Endothelial cell of umbilical vein (primary cell): ENCODE measurements around the gene RYR1. TPM values are rescaled to one million over a fixed set of nuclear protein-coding genes. Genes with fewer than 3 reads are reported as not detected.

ENCODE experiments used
- BruUV-seq: library from RNA; stranded (reverse); fragments of 400-500 nt; replicated peaks from 2 replicates; lab custom pipeline; 2021; lab: Mats Ljungman, UMichigan
- CTCF ChIA-PET: fragments of 300-600, 350-600 bp; sonication (Branson Sonifier 250); formaldehyde crosslinking; loops from one replicate; lab custom pipeline; 2021; ENCODE audit warnings: antibody characterized with exemption, inconsistent platforms; lab: Charles Lee
- POLR2A ChIA-PET: fragments of 300-600, 350-600 bp; sonication (Branson Sonifier 250); formaldehyde crosslinking; loops from one replicate; lab custom pipeline; 2021; ENCODE audit warnings: antibody characterized with exemption, inconsistent platforms; lab: Charles Lee
- DNase-seq: peaks from one replicate; pipeline ENCODE4 v3.0.0-alpha.2; 2011; ENCODE audit warnings: low read depth, low spot score
- FAIRE-seq: peaks from 2 replicates; lab custom pipeline; 2011; peaks lifted over from hg19 to GRCh38; lab: Jason Lieb, UNC
- H2AFZ ChIP-seq: 2 replicates; pipeline ENCODE4 v1.6.0; 2012; ENCODE audit warnings: low read depth, low read length, control low read depth, inconsistent platforms
- H3K27ac ChIP-seq: 2 replicates; pipeline ENCODE4 v1.5.1; 2011; ENCODE audit warnings: low read depth, mild to moderate bottlenecking, control low read depth, low read length, moderate library complexity; ENCODE audit not compliant: insufficient read depth
- H3K27me3 ChIP-seq, 2 experiments: 2 replicates each; pipeline versions ENCODE4 v1.6.0 to v1.6.1; 2011; ENCODE audit warnings: low read length in 2 of 2, mixed read lengths in 1 of 2; ENCODE audit not compliant: control insufficient read depth in 2 of 2, insufficient read depth in 2 of 2
- H3K36me3 ChIP-seq, 2 experiments: 2 replicates in 1 of 2; 3 replicates in 1 of 2; pipeline ENCODE4 v1.5.1; 2011; ENCODE audit warnings: low read length in 2 of 2, mild to moderate bottlenecking in 1 of 2, moderate library complexity in 1 of 2; ENCODE audit not compliant: control insufficient read depth in 2 of 2, insufficient read depth in 2 of 2; ENCODE audit errors: extremely low read depth in 1 of 2
- H3K4me1 ChIP-seq: 3 replicates; pipeline ENCODE4 v1.5.1; 2011; ENCODE audit warnings: mild to moderate bottlenecking, low read length; ENCODE audit not compliant: control insufficient read depth, insufficient read depth; ENCODE audit errors: extremely low read depth
- H3K4me2 ChIP-seq: 2 replicates; pipeline ENCODE4 v1.6.1; 2011; ENCODE audit warnings: low read length, control low read depth, mixed read lengths; ENCODE audit not compliant: insufficient read depth
- H3K4me3 ChIP-seq, 3 experiments: fragments of 200-600 bp in 1 of 3; sonication (generic), shearing (Covaris generic) in 1 of 3; replicated peaks in 1 of 3; 2 replicates each; pipeline ENCODE4 v1.5.1; 2011 to 2016; ENCODE audit warnings: control low read depth in 3 of 3, low read length in 3 of 3, mild to moderate bottlenecking in 2 of 3, inconsistent platforms in 1 of 3, low read depth in 1 of 3, moderate library complexity in 1 of 3; ENCODE audit not compliant: insufficient read depth in 1 of 3
- H3K79me2 ChIP-seq: 2 replicates; pipeline ENCODE4 v1.6.0; 2012; ENCODE audit warnings: low read length, inconsistent platforms; ENCODE audit not compliant: control insufficient read depth, insufficient read depth
- H3K9ac ChIP-seq: replicated peaks from 2 replicates; pipeline ENCODE3; 2011; ENCODE audit warnings: low read length, control low read depth; ENCODE audit not compliant: insufficient read depth; ENCODE audit errors: extremely low read depth
- H3K9me1 ChIP-seq: replicated peaks from 3 replicates; pipeline ENCODE4 v1.6.0; 2011; ENCODE audit warnings: mild to moderate bottlenecking, low read length; ENCODE audit not compliant: control insufficient read depth, insufficient read depth; ENCODE audit errors: extremely low read depth
- H3K9me3 ChIP-seq: replicated peaks from 2 replicates; pipeline ENCODE4 v1.5.1; 2012; ENCODE audit warnings: low read length, inconsistent platforms; ENCODE audit not compliant: control insufficient read depth, insufficient read depth
- H4K20me1 ChIP-seq: replicated peaks from 2 replicates; pipeline ENCODE3; 2011; ENCODE audit warnings: mild to moderate bottlenecking, low read length; ENCODE audit not compliant: control insufficient read depth, insufficient read depth; ENCODE audit errors: extremely low read depth
- FOS ChIP-seq: IDR thresholded peaks from 2 replicates; pipeline ENCODE4 v1.6.1; 2011; ENCODE audit warnings: mild to moderate bottlenecking, low read length, moderate library complexity, borderline replicate concordance; ENCODE audit not compliant: insufficient read depth
- GATA2 ChIP-seq: IDR thresholded peaks from 2 replicates; pipeline ENCODE4 v1.7.0; 2011; ENCODE audit warnings: low read depth, mild to moderate bottlenecking, moderate library complexity, mixed read lengths, low read length; ENCODE audit not compliant: insufficient read length, insufficient read depth
- JUN ChIP-seq: IDR thresholded peaks from 2 replicates; pipeline ENCODE4 v1.6.1; 2011; ENCODE audit warnings: borderline replicate concordance, low read depth; ENCODE audit not compliant: insufficient read length, insufficient read depth
- MYC ChIP-seq: IDR thresholded peaks from one replicate; pipeline ENCODE4 v1.6.1; 2011; ENCODE audit warnings: mild to moderate bottlenecking, low read depth, low read length
- POLR2AphosphoS5 ChIP-seq: IDR thresholded peaks from 2 replicates; pipeline ENCODE4 v1.6.1; 2012; ENCODE audit warnings: low read depth, mild to moderate bottlenecking, control low read depth, low read length, moderate library complexity; ENCODE audit not compliant: insufficient read depth
- dilution Hi-C: fragments of 300-500 bp; cut with MboI; formaldehyde crosslinking; loops from one replicate; pipeline ENCODE4 v1.15.0; 2019; ENCODE audit warnings: low sequenced_read_pairs; ENCODE audit not compliant: extremely low pct_ligation_motif_present
- intact Hi-C: fragments of 100-400 bp; cut with micrococcal nuclease; formaldehyde crosslinking; loops from one replicate; pipeline ENCODE4 v1.10.0; 2022
- polyA plus RNA-seq, 4 experiments: library from polyadenylated mRNA; depleted of rRNA in 3 of 4; stranded (reverse) in 3 of 4; unstranded in 1 of 4; fragments of >200 nt; gene quantifications; 2 replicates each; pipeline versions ENCODE4 v1.2.1 to v1.2.3, GENCODE V29; 2011 to 2012; ENCODE audit warnings: missing spikeins in 1 of 4
- total RNA-seq: library from RNA; stranded (reverse); gene quantifications from 2 replicates; pipeline ENCODE4 v1.2.3, GENCODE V29; 2021
- TF ChIP-seq, protein P1 (sequence below), 2 donors: IDR thresholded peaks; 1 replicate in 1 of 2; 2 replicates in 1 of 2; pipeline ENCODE4 v1.5.1; 2011; ENCODE audit warnings: low read length in 2 of 2, mild to moderate bottlenecking in 2 of 2, moderate library complexity in 2 of 2, control low read depth in 1 of 2, inconsistent platforms in 1 of 2, low read depth in 1 of 2; ENCODE audit not compliant: insufficient read depth in 1 of 2; ENCODE audit errors: extremely low read depth in 1 of 2
- TF ChIP-seq, protein P2 (sequence below): IDR thresholded peaks from 2 replicates; pipeline ENCODE4 v1.6.1; 2011; ENCODE audit not compliant: insufficient read depth, insufficient read length

The RYR1 gene
- total and polyA plus RNA-seq, 2 donors (not counting 3 experiments of a cell fraction or from before 2014, with no cell fraction given): under 0.01 to 0.02 TPM

DNA sequence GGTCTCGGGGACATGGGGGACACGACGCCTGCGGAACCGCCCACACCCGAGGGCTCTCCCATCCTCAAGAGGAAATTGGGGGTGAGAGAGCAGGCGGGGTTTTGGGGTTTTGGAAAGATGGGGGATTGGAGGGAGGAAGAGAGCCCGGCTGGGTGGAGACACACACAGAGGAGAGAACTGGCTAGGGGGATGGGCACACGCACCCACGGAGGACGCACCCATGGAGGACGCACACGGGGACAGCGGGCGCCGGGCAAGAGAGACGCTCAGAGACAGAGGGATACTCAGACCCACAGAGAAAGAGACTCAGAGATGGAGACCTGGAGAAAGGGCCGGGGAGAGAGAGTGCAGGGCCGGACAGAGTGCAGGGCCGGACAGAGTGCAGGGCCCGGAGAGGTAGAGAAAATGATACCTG is 132.2 kb downstream of the RYR1 start:
- Histone ChIP-seq H3K27ac (no peak overlapping the region), H3K27me3 (peaks cover 2 to 6% of the 10 kb centered on the region in 2 experiments), H3K36me3 (no peaks in the 10 kb centered on the region), H4K20me1 (no peaks in the 10 kb centered on the region), H2AFZ (no peak overlapping the region), H3K4me1 (no peaks in the 10 kb centered on the region), H3K4me2 (no peak overlapping the region), H3K79me2 (no peaks in the 10 kb centered on the region), H3K9me1 (no peaks in the 10 kb centered on the region), H3K9me3 (no peaks in the 10 kb centered on the region), H3K4me3 (no peak overlapping the region), H3K9ac (no peak overlapping the region)
- intact Hi-C loops: no loop called here
- BruUV-seq: no TSS peak
- CTCF ChIA-PET: no interaction called here
- POLR2A ChIA-PET: no interaction called here
- DNase-seq (no peak), FAIRE-seq (no peak)
- TF ChIP-seq MYC (no peak), POLR2AphosphoS5 (no peak), FOS (no peak), JUN (no peak), GATA2 (no peak)
- TF ChIP-seq, protein P1, sequence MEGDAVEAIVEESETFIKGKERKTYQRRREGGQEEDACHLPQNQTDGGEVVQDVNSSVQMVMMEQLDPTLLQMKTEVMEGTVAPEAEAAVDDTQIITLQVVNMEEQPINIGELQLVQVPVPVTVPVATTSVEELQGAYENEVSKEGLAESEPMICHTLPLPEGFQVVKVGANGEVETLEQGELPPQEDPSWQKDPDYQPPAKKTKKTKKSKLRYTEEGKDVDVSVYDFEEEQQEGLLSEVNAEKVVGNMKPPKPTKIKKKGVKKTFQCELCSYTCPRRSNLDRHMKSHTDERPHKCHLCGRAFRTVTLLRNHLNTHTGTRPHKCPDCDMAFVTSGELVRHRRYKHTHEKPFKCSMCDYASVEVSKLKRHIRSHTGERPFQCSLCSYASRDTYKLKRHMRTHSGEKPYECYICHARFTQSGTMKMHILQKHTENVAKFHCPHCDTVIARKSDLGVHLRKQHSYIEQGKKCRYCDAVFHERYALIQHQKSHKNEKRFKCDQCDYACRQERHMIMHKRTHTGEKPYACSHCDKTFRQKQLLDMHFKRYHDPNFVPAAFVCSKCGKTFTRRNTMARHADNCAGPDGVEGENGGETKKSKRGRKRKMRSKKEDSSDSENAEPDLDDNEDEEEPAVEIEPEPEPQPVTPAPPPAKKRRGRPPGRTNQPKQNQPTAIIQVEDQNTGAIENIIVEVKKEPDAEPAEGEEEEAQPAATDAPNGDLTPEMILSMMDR (IDR thresholded peaks at IDR 0.05; ENCODE audit: extremely low read depth in 1 of 2, insufficient read depth in 1 of 2, low read depth in 1 of 2, low read length in 2 of 2): no peak
- TF ChIP-seq, protein P2, sequence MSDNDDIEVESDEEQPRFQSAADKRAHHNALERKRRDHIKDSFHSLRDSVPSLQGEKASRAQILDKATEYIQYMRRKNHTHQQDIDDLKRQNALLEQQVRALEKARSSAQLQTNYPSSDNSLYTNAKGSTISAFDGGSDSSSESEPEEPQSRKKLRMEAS: no peak
- dilution Hi-C loops: no loop called here
